Measurements from ENCODE around the gene CD86.
"Not testable (repeated sequence)": the region's sequence is repeated elsewhere in the genome, so short reads cannot be mapped to it uniquely, and the experiment has no call there.

GRCh38 chr3:122164983-122165382 is 109.8 kb downstream of the CD86 start:
- TF ChIP-seq CTCF, POLR2AphosphoS5 (IDR thresholded peaks at IDR 0.05): not testable (repeated sequence)
